Keratinocyte (primary cell): ENCODE measurements around the gene CGRRF1.

Experiments
- EZH2 ChIP-seq: IDR thresholded peaks from one replicate; pipeline ENCODE4 v1.6.1; 2012; ENCODE audit warnings: inconsistent platforms, mild to moderate bottlenecking, low read length, moderate library complexity
- TF ChIP-seq, protein P1 (sequence below), 3 experiments: IDR thresholded peaks in 1 of 3; conservative IDR thresholded peaks in 1 of 3; optimal IDR thresholded peaks in 1 of 3; 2 replicates in 2 of 3; 3 replicates in 1 of 3; pipeline versions ENCODE3 to v1.5.1; 2011; ENCODE audit warnings: low read length in 3 of 3, mild to moderate bottlenecking in 3 of 3, moderate library complexity in 2 of 3, control low read depth in 1 of 3, inconsistent platforms in 1 of 3; ENCODE audit not compliant: insufficient read depth in 2 of 3; ENCODE audit errors: extremely low read depth in 1 of 3

DNA sequence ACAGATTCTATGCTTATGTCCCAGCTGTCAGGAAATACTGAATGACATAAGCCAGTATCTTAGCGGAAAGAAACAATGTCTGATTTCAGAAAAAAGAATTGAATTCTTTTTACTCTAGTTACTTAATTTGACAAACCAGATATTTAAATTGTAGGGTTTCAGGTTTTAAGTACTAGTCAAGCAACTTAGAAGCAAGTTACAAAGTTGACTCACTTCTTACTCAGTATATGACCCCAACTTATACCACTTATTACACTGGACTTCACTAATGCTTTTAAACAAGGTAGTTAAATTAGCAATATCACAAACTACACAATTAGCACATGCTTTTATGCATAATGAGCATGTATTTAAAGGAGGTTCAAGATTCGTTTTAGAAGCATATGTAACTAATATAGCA, 28.0 kb upstream of the CGRRF1 start:
- TF ChIP-seq, protein P1, sequence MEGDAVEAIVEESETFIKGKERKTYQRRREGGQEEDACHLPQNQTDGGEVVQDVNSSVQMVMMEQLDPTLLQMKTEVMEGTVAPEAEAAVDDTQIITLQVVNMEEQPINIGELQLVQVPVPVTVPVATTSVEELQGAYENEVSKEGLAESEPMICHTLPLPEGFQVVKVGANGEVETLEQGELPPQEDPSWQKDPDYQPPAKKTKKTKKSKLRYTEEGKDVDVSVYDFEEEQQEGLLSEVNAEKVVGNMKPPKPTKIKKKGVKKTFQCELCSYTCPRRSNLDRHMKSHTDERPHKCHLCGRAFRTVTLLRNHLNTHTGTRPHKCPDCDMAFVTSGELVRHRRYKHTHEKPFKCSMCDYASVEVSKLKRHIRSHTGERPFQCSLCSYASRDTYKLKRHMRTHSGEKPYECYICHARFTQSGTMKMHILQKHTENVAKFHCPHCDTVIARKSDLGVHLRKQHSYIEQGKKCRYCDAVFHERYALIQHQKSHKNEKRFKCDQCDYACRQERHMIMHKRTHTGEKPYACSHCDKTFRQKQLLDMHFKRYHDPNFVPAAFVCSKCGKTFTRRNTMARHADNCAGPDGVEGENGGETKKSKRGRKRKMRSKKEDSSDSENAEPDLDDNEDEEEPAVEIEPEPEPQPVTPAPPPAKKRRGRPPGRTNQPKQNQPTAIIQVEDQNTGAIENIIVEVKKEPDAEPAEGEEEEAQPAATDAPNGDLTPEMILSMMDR (optimal IDR thresholded peaks at IDR 0.05 in 1 of 3, IDR thresholded peaks at IDR 0.05 in 1 of 3, conservative IDR thresholded peaks at IDR 0.05 in 1 of 3; ENCODE audit: extremely low read depth in 1 of 3, insufficient read depth in 2 of 3, low read length in 3 of 3) = no peak
- TF ChIP-seq EZH2 = no peak
